MCF 10A (cell line): ENCODE measurements around the gene EIF4G2. TPM values are rescaled to one million over a fixed set of nuclear protein-coding genes. Genes with fewer than 3 reads are reported as not detected.

ENCODE experiments used
- BruUV-seq: library from RNA; stranded (reverse); fragments of 400-500 nt; replicated peaks from 2 replicates; lab custom pipeline; 2021; lab: Mats Ljungman, UMichigan
- CTCF ChIA-PET: fragments of 300-600 bp; sonication (Branson Sonifier 250); formaldehyde crosslinking; extraction: SDS; loops from one replicate; lab custom pipeline; 2021; ENCODE audit warnings: antibody characterized with exemption, inconsistent platforms; lab: Yijun Ruan, JAX
- POLR2A ChIA-PET: fragments of 300-600, 350-650 bp; sonication (Branson Sonifier 250); formaldehyde crosslinking; extraction: SDS; loops from one replicate; lab custom pipeline; 2020; ENCODE audit warnings: antibody characterized with exemption, inconsistent platforms; lab: Yijun Ruan, JAX
- DNase-seq: peaks from one replicate; pipeline ENCODE4 v3.0.0-alpha.2; 2018; ENCODE audit not compliant: unreplicated experiment
- H3K27ac Mint-ChIP-seq: one replicate; pipeline ENCODE4 v1.8.0; 2022; ENCODE audit warnings: mild to moderate bottlenecking, low read depth, mixed read lengths; ENCODE audit not compliant: unreplicated experiment
- H3K27me3 Mint-ChIP-seq: one replicate; pipeline ENCODE4 v1.8.0; 2022; ENCODE audit warnings: mixed read lengths; ENCODE audit not compliant: insufficient read depth, unreplicated experiment
- H3K36me3 Mint-ChIP-seq: one replicate; pipeline ENCODE4 v1.8.0; 2022; ENCODE audit warnings: mild to moderate bottlenecking, moderate library complexity, mixed read lengths; ENCODE audit not compliant: insufficient read depth, unreplicated experiment
- H3K4me1 Mint-ChIP-seq: one replicate; pipeline ENCODE4 v1.8.0; 2022; ENCODE audit warnings: mixed read lengths; ENCODE audit not compliant: insufficient read depth, unreplicated experiment
- H3K4me3 Mint-ChIP-seq: one replicate; pipeline ENCODE4 v1.8.0; 2022; ENCODE audit warnings: mild to moderate bottlenecking, moderate library complexity, mixed read lengths; ENCODE audit not compliant: unreplicated experiment
- H3K9me3 Mint-ChIP-seq: one replicate; pipeline ENCODE4 v1.8.0; 2022; ENCODE audit warnings: mixed read lengths; ENCODE audit not compliant: unreplicated experiment
- intact Hi-C: fragments of 100-400 bp; cut with micrococcal nuclease; formaldehyde crosslinking; loops from 2 replicates; pipeline ENCODE4 v1.14.1; 2022
- total RNA-seq: library from RNA; stranded (reverse); gene quantifications from 2 replicates; pipeline ENCODE4 v1.2.3, GENCODE V29; 2022
- TF ChIP-seq, protein P1 (sequence below): fragments of 200-600 bp; IDR thresholded peaks from one replicate; pipeline ENCODE4 v1.8.0; 2022; ENCODE audit warnings: antibody characterized with exemption, mild to moderate bottlenecking; ENCODE audit not compliant: unreplicated experiment

Gene EIF4G2
- total RNA-seq, 1 experiment from 2014 or later: 817 TPM

DNA sequence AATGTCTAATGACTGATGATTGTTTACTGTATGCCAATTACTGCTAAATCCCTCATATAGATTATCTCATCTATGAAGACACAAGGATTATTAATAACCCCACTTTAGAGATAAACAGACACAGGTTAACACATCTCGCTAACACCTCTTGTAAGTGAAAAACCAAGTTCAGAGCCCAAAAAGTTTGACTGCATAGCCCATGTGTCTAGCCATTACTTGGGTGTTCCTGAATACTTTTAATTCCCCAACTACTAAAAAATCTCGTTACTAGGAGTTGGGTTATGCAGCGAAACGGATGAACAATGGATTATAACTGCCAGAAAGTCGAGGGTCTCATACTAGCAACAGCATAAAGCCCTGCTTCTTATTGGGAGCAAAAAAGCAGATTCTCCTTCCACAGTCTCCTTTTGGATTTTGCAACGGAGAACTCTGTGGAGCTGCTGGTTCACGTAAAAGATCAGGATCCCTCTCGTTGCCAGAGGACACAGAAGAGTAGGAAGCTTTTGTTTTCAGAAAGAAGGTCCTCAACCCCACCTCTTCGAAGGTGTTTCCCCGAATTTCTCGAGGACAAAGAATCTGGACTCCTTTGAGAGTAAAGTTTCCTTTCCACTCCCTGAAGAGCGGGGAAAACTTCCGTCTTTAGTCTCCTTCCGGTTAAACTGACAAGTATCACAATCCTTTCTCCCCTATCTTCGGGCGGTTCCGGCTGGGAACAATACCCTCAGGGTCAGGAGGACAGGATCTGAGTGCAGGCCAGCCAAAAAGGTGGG, 48.1 kb upstream of the EIF4G2 start:
- ChIA-PET CTCF (interaction anchor here (0.6 to 1.7 kb wide), 3 partner anchors 8 to 57 kb away, joined by 3 to 6 read pairs (median 5); no protein-coding TSS in a partner anchor), POLR2A (interaction anchor here (0.6 to 9.5 kb wide), 27 partner anchors 9 to 1848 kb away, joined by 3 to 326 read pairs (median 10); partner anchors contain the start of genes EIF4G2 and WEE1)
- TF ChIP-seq, protein P1, sequence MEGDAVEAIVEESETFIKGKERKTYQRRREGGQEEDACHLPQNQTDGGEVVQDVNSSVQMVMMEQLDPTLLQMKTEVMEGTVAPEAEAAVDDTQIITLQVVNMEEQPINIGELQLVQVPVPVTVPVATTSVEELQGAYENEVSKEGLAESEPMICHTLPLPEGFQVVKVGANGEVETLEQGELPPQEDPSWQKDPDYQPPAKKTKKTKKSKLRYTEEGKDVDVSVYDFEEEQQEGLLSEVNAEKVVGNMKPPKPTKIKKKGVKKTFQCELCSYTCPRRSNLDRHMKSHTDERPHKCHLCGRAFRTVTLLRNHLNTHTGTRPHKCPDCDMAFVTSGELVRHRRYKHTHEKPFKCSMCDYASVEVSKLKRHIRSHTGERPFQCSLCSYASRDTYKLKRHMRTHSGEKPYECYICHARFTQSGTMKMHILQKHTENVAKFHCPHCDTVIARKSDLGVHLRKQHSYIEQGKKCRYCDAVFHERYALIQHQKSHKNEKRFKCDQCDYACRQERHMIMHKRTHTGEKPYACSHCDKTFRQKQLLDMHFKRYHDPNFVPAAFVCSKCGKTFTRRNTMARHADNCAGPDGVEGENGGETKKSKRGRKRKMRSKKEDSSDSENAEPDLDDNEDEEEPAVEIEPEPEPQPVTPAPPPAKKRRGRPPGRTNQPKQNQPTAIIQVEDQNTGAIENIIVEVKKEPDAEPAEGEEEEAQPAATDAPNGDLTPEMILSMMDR: no peak
- Mint-ChIP-seq H3K9me3 (no peaks in the 10 kb centered on the region), H3K4me3 (peak overlapping the region; percentile 87), H3K4me1 (peaks cover 6% of the 10 kb centered on the region), H3K36me3 (peaks cover 43% of the 10 kb centered on the region), H3K27me3 (no peaks in the 10 kb centered on the region), H3K27ac (peak overlapping the region; percentile 97)
- TSS peak; percentile 29 for BruUV-seq
- peak; percentile 55 for DNase-seq
- intact Hi-C loops: loop anchor here (5.0 kb wide), 1 partner anchor 165 kb away; no protein-coding TSS in a partner anchor

DNA sequence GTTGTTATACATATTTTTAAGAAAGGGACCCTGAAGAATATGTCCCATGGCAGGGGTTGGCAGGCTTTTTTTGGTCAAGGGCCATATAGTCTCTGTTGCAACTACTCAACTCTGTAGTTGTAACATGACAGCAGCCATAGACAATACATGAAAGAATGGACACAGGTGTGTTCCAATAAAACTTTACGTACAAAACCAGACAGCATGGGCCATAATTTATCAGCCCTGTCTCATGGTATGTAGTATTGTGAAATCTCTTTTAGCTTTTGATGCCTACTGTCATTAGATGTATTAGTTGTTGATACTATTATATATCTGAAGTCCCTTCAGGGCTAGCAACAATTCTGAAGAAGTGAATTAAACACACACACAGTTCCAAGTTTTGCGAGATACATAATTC, 46.6 kb upstream of the EIF4G2 start:
- Mint-ChIP-seq H3K36me3 (peaks cover 51% of the 10 kb centered on the region), H3K4me3 (no peak overlapping the region), H3K9me3 (no peaks in the 10 kb centered on the region), H3K4me1 (peaks cover 6% of the 10 kb centered on the region), H3K27me3 (no peaks in the 10 kb centered on the region), H3K27ac (no peak overlapping the region)
- ChIA-PET POLR2A (interaction anchor here (0.7 to 9.5 kb wide), 7 partner anchors 20 to 79 kb away, joined by 3 to 326 read pairs (median 6); partner anchors contain the start of gene EIF4G2), CTCF (interaction anchor here (0.8 to 2.2 kb wide), 2 partner anchors 17 to 85 kb away, joined by 3 to 7 read pairs; no protein-coding TSS in a partner anchor)
- no TSS peak for BruUV-seq
- no peak for DNase-seq
- intact Hi-C loops: loop anchor here (5.0 kb wide), 1 partner anchor 167 kb away; no protein-coding TSS in a partner anchor
- TF ChIP-seq, protein P1: no peak

DNA sequence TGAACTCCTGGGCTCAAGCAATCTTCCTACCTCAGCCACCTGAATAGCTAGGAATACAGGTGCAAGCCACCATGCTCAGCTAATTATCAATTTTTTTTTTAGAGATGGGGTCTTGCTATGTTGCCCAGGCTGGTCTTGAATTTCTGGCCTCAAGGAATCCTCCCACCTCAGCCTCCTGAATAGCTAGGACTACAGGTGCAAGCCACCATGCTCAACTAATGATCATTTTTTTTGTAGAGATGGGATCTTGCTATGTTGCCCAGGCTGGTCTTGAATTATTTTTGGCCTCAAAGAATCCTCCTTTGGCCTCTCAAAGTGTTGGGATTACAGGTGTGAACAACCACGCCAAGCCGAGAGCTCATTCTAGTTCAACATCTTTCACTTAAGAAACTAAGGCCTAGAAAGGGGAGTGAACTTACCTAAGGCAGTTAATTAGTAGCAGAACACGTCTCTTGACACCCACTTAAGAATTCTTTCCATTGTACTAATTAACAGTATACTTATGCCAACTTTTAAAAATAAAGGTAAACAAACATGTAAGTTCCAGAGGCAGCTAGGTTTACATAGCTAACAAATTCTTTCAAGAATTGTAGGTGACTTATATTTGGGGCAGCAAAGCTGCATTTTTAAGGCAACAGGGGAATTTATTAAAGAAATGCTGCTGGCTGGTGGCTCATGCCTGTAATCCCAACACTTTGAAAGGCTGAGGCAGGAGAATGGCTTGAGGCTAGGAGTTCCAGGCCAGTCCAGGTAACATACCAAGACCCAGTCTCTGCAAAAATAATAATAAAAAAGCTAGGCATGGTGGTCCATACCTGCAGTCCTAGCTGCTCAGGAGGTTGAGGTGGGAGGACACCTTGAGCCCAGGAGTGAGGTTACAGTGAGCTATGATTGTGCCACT, 39.5 kb upstream of the EIF4G2 start:
- CTCF ChIA-PET: interaction anchor here (0.6 to 1.8 kb wide), 6 partner anchors 9 to 791 kb away, joined by 3 to 6 read pairs (median 4); partner anchors contain the start of gene ZBED5
- intact Hi-C loops: no loop called here

More for the DNA sequence above, 39.5 kb upstream of the EIF4G2 start:
- H3K36me3 Mint-ChIP-seq: peaks cover 21% of the 10 kb centered on the region
- no peak for DNase-seq
- TF ChIP-seq, protein P1: no peak
- H3K4me3 Mint-ChIP-seq: no peak overlapping the region
- no peaks in the 10 kb centered on the region for H3K27me3 Mint-ChIP-seq
- H3K9me3 Mint-ChIP-seq: no peaks in the 10 kb centered on the region
- H3K4me1 Mint-ChIP-seq: no peaks in the 10 kb centered on the region
- no TSS peak for BruUV-seq
- no peak overlapping the region for H3K27ac Mint-ChIP-seq
- POLR2A ChIA-PET: interaction anchor here (0.6 to 6.9 kb wide), 11 partner anchors 9 to 1250 kb away, joined by 3 to 53 read pairs (median 5); partner anchors contain the start of genes EIF4G2 and ZBED5
